GM19455 (cell line): Measurements from ENCODE around the gene CSNK2B.

Source experiments
- ATAC-seq: cut with Tn5 transposase; IDR thresholded peaks from one replicate; pipeline ENCODE4 v1.9.1; 2021; ENCODE audit not compliant: unreplicated experiment

The CSNK2B gene

GRCh38 chr6:31660381-31661261 is 5.3 kb upstream of the CSNK2B start, which contains the start of gene C6orf47:
Gene C6orf47, minus strand, starts transcription at chr6:31660778. Its CDS starts 831 bp downstream, at chr6:31659947.
- peak; percentile 56 for ATAC-seq

GRCh38 chr6:31661262-31662123 is 4.4 kb upstream of the CSNK2B start:
- no peak for ATAC-seq

GRCh38 chr6:31662124-31662723 is 3.7 kb upstream of the CSNK2B start:
- ATAC-seq, result no peak

GRCh38 chr6:31663126-31663960 is 2.5 kb upstream of the CSNK2B start:
- no peak for ATAC-seq

GRCh38 chr6:31663961-31664789 is 1.7 kb upstream of the CSNK2B start:
- no peak for ATAC-seq

- ATAC-seq, result no peak
Measured at GRCh38 chr6:31664790-31665500, 935 bp upstream of the CSNK2B start, which contains the start of gene GPANK1. Gene GPANK1, minus strand, starts transcription at chr6:31664997. Its CDS starts 519 bp downstream, at chr6:31664478.

GRCh38 chr6:31666337-31666965 is 571 bp downstream of the CSNK2B start:
- no peak for ATAC-seq

GRCh38 chr6:31669676-31670075 is 3.8 kb downstream of the CSNK2B start, which contains the start of gene LY6G5B:
Gene LY6G5B, plus strand, starts transcription at chr6:31669976. Its CDS starts 975 bp downstream, at chr6:31670951.
- ATAC-seq, result no peak

- ATAC-seq, result no peak
Measured at GRCh38 chr6:31676322-31676903, 10.5 kb downstream of the CSNK2B start.

- ATAC-seq, result no peak
Measured at GRCh38 chr6:31676904-31677303, 11.0 kb downstream of the CSNK2B start.

GRCh38 chr6:31677955-31678354 is 12.1 kb downstream of the CSNK2B start:
- ATAC-seq, result no peak

- ATAC-seq, result no peak
Measured at GRCh38 chr6:31680226-31681134, 14.6 kb downstream of the CSNK2B start, which contains the start of gene LY6G5C. Gene LY6G5C, minus strand, starts transcription at chr6:31681067. Its CDS starts 694 bp downstream, at chr6:31680373.

- no peak for ATAC-seq
Measured at GRCh38 chr6:31681135-31681671, 15.3 kb downstream of the CSNK2B start.

- ATAC-seq, result no peak
Measured at GRCh38 chr6:31683591-31683990, 17.7 kb downstream of the CSNK2B start.

- no peak for ATAC-seq
Measured at GRCh38 chr6:31686483-31686882, 20.6 kb downstream of the CSNK2B start.

GRCh38 chr6:31687321-31687720 is 21.4 kb downstream of the CSNK2B start:
- no peak for ATAC-seq
